ENCODE data around the gene RTP5.

Gene RTP5

DNA sequence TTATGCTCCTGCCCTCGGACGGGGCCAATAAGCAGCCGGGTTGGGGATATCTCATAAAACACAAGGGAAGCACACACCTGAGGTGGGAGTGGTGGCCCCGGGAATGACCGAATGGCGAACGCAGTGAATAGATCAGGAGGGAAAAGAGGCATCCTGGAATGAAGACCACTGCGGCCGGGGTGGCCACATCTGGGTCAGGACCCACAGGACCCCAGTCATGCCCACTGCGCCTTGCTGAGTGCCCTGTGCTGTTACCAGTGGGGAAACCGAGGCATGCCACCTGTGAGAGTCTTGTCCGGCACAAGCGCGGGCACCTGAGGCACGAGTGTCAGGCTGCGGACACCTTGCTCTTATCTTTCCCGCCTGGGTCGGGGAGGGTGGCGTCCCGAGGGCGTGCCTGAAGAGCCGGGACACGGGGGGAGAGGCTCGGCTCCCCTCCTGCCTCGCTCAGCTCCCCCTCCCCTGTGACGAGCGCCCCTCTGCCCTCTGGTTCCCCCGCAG lies 12.4 kb upstream of the RTP5 start:
- H3K4me3 ChIP-seq (ENCODE audit: low read depth, low read length): no peak overlapping the region

DNA sequence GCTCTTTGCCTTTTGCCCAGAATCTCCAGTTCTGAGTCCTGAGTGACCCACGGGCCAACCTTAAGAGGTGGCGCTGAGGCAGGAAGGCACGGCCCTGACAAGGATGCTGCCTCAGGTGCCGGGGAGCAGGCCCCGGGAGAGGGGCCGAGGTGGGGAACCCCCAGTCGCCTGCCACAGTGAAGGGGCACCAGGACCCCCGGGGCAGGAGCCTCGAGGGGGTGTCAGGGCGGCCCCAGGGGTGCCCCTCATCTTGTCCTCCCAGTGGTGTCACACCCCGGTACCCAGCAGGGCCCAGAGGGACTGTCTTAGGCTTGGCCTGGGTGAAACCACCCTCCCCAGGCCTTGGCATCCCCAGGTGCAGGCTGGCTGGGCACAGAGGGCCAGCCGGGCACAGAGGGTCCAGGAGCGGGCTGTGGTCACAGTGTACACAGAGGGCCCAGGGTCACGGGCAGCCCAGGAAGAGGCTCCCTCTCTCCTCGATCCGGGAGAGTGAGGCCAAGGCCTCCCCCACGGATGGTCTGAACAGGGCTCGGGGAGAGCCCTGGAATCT lies 11.9 kb upstream of the RTP5 start:
- H3K4me3 ChIP-seq (ENCODE audit: low read depth, low read length): no peak overlapping the region

DNA sequence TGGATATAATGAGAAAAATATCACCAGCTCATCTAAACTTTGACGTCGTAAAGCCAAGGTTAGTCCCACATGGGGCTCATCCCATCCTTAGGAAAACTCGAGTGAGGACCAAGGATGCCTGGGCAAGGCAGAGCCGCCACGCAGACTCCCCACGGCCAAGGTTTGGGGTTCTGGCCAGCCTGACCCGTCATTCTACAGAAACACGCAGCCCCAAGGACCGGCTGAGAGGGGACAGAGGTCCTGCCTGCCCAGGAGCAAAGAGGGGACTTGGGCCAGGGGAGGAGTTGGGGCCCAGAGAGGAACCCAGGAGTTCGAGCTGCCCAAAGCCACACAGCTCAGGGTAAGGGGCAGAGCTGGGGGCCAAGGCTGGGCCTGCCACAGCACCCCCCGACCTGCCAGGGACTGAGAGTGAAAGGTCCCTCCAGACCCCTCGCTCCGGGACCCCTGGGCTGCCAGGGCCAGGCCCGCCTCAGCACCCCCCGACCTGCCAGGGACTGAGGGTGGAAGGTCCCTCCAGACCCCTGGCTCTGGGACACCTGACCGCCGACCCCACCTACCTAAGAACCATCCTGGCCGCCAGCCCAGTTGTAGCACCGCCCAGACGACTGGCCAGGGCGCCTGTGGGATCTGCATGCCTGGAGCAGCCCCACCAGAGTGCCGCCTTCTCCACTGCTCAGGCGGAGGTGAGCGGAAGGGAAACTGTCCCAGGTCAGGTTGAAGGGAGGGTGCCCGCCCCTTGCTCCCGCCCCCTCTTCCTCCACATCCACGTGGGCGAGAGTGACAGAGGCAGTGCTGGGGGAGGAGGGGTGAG lies 11.1 kb upstream of the RTP5 start, which contains the start of gene PDCD1:
TSS of gene PDCD1 (minus strand) at position 689 of the 811 bp plus-strand sequence. CDS start at position 633, 56 bp downstream.
- H3K4me3 ChIP-seq (ENCODE audit: low read depth, low read length): no peak within 1 kb of the TSS

DNA sequence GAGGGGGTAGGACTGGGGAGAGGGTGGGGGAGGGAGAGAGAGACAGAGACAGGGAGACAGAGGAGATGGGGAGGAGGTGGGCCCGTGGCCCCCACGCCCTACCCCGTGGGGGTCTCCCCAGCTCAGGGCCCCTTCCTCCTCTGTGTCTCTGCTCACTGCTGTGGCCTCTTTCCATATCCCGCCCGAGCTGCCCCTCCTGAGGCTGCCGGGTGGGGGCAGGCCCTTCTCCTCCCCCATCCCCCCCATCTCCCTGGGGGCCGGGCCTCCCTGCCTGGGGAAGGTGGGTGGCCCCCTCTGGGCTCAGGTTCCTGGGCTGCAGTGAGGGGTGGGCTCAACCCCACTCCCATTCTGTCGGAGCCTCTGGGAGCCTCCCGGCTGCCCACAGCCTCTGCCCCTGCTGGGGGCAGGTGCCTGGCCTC lies 10.5 kb upstream of the RTP5 start:
- H3K4me3 ChIP-seq (ENCODE audit: low read depth, low read length): no peak overlapping the region

DNA sequence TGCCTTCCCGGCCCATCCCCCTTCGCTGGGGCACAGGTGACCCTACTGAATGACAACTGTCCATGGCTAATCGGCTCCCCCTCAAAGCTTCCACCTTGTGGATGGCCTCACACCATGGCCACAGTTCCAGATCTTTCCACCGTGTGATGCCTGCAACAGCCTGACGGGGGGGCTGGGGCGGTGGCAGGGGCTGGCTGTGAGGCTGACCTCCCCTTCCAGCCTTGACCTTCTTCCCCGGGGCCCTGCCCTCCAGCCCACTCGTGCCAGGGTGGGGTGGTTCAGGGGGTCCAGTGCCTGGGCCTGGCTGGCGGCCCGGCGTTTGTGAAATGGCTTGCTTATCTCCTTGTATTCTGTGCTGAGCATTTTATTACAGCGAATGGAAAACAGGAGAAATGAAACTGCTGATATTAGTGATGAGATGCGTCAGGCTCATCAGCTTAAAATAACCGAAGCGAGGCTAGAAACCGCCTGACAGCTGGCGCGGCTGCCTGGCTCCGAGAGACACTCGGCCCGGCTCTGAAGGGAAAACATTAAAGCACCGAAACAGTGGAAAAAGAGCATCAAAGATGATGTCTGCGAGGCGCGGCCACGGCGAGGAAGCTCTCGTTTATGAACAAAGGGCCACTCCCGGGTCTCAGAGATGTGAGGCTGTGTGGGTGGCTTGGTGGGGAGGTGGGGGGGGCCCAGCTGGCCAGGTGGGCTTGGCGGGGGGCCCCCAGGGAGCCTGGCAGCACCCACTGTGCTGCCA lies 9.9 kb upstream of the RTP5 start:
- H3K4me3 ChIP-seq (ENCODE audit: low read depth, low read length): no peak overlapping the region

DNA sequence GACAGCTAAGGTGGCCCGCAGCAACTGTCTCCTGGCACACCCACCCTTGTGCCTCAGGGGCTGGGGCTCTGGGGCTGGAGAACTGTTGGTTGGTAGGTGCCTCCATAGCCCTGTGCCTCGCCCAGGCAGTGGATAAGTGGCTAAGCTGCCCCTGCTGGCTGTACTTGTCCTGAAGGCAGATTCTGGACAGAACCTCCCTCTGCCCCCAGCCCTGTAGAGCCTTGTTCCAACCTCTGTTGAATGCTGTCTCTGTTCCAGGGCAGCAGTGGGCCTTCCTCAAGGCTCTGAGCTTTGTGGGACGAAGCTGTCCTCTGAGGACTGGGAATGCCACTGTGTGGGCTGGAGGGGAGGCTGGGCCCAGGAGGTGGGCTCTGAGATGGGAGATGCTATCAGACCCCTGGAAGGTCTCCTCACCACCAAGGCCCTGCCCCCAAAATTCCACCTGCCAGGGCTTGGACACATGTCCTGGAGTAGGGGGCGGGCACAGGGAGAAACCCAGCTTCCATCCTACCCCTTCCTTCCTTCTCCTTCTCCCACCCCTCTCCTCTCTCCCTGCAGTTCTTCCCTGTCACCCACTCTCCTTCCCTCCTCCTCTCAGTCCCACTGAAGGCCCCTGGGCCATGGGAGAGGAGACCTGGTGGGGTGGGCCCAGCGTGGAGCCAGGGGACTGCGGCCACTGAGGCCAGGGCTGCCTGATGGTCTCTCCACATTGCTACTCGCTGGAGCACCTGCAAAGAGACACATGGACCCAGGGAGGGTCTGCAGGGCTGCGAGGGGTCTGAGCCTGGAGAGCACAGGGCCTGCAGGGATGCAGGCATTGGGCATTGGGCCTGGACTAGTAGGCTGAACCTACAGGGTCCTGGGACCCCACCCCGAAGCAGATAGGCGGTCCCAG lies 9.1 kb upstream of the RTP5 start:
- no peak overlapping the region for H3K4me3 ChIP-seq (ENCODE audit: low read depth, low read length)

DNA sequence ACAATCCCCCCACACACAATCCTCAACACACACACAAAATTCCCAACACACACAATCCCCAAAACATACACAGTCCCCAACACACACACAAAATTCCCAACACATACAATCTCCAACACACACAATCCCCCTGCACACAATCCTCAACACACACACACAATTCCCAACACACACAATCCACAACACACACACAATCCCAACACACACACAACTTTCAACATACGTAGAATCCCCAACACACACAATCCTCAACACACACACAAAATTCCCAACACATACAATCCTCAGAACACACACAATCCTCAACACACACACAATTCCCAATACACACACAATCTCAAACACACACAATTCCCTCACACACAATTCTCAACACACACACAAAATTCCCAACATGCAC lies 8.3 kb upstream of the RTP5 start:
- H3K4me3 ChIP-seq (ENCODE audit: low read depth, low read length): no peak overlapping the region

DNA sequence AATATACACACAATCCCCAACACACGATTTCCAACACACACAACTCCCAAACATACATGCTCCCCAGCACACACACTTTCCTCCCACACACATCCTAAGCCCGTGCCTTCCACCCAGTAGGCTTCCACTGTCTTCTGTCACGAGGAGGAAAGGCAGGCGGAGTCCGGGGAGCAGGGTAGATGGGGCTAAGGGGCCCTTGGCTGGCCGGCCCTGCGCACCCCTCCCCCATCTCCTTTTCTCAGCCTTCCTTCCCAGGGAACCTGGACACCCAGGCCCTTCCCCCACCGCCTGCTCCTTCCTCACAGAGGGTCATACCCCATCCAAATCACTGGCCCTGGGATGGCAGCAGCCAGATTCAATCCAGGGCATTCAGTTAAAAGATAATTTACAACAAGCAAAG lies 7.4 kb upstream of the RTP5 start:
- H3K4me3 ChIP-seq (ENCODE audit: low read depth, low read length): no peak overlapping the region

DNA sequence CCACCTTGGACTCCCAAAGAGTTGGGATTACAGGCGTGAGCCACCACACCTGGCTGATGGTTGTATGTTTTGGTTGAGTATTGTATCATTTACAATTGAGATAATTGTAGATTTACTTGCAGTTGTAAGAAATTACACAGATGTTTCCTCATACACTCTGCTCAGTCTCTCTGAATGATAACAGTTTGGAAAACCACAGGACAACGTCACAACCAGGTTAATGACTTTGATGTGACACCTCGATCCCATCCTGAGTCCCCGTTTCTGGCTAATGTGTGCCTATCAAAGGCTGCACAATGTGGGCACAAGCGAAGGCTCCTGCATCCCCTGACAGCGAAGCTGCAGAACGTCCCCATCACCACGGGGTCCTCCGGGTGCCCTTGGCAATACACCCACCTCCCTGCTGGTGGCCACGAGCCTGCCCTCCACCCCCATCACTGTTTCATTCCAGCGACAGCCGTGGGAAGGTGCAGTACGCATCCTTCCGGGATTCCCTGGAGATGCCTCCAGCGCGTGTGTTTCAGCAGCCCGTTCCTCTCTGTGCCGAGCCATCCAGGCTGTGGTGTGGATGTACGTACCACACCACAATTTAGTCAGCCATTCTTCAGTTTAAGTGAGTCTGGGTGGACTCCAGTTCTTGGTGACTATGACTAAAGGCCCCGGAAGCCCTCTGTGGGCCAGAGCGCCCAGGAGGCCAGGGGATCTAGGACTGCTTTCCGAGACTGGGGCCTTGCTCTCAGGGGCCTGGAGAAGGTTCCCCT lies 6.6 kb upstream of the RTP5 start:
- no peak overlapping the region for H3K4me3 ChIP-seq (ENCODE audit: low read depth, low read length)

DNA sequence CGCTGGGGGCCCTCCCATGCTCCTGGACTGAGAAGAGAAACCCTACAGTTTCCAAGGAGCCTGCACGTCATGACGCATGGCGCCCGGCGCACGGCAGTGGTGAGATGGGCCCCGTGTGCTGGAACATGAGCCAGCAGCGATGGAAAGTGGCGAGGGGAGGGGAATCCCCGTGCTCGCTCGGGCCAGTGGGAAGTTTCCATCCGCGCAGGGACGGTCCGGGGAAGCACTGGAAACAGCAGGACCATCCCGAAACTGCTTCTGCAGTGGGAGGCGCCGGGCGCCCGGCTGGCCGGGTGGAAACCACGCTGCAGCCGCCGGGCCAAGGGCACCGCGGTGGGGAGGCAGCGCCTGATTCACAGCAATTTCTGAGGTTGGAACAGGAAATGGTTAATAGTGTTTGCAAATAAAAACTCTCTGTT lies 6.0 kb upstream of the RTP5 start:
- no peak overlapping the region for H3K4me3 ChIP-seq (ENCODE audit: low read depth, low read length)

DNA sequence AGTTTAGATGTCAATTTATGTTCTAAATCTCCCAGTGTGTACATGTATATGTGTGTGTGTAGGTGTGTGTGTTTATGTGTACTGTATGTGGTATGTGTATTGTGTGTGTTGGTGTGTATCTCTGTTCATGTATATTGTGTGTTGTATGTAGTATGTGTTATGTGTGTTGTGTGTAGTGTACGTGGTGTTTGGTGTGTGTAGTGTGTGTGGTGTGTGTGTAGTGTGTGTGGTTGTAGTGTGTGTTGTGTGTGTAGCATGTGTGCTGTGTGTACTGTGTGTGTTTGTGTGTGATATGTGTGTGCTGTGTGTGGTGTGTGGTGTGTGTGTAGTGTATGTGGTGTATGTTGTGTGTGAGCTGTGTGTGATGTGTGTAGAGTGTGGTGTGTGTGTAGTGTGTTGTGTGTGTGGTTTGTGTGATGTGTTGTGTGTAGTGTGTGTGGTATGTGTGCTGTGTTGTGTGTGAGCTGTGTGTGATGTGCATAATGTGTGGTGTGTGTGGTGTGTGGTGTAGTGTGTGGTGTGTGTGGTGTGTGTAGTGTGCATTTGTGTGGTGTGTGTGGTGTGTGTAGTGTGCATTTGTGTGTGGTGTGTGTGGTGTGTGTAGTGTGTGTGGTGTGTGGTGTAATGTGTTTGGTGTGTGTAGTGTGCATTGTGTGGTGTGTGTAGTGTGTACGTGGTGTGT lies 5.2 kb upstream of the RTP5 start:
- no peak overlapping the region for H3K4me3 ChIP-seq (ENCODE audit: low read depth, low read length)

DNA sequence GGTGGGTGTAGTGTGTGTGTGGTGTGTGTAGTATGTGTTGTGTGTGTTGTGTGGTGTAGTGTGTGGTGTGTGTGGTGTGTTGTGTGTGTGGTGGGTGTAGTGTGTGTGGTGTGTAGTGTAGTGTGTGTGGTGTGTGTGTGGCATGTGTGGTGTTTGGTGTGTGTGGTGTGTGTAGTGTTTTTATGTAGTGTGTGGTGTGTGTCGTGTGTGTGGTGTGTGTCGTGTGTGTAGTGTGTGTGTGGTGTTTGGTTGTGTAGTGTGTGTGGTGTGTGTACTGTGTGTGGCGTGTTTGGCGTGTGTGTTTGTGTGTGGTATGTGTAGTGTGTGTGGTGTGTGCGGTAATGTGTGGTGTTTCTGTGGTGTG lies 4.7 kb upstream of the RTP5 start:
- no peak overlapping the region for H3K4me3 ChIP-seq (ENCODE audit: low read depth, low read length)

DNA sequence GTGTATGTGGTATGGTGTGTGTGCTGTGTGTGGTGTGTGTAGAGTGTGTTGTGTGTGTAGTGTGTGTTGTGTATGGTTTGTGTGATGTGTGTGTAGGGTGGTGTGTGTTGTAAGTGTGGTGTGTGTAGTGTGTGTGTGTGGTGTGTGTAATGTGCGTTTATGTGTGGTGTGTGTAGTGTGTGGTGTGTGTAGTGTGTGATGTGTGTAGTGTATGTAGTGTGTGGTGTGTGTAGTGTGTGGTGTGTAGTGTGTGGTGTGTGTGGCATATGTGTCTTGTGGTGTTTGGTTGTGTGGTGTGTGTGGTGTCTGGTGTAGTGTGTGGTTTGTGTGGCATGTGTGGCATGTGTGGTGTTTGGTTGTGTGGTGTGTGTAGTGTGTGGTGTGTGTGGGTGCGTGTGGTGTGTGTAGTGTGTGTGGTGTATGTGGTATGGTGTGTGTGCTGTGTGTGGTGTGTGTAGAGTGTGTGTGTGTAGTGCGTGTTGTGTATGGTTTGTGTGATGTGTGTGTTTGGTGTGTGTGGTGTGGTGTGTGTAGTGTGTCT lies 4.0 kb upstream of the RTP5 start:
- H3K4me3 ChIP-seq (ENCODE audit: low read depth, low read length): no peak overlapping the region

DNA sequence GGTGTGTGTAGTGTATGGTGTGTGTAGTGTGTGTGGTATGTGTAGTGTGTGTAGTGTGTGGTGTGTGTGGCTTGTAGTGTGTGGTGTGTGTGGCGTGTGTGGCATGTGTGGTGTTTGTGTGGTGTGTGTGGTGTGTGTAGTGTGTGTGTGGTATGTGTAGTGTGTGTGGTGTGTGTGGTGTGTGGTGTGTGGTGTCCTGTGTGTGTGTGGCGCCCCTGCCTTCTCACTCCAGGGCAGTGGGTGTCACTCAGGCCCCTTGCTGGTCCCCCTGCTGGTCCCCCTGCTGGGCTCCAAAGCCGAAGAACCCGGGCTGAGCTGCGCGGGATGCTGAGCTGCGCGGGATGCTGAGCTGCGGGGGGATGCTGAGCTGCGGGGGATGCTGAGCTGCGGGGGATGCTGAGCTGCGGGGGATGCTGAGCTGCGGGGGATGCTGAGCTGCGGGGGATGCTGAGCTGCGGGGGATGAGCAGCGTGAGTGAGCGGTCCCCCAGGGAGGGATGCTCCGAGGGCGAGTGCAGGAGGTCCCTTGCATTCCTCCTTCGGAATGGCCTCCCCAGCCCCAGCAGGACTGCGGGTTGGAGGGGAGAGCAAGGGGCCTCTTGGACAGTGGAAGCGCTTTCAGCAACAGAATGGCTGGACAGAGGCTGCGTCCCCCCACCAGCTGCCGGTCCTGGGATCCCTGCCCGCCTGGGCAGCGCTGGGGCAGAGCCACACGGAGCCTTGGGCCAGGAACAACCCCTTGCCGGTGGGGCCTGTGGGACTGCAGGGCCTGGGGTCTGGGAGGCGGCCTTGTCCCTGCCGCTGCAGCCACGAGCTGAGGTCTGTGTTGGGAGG lies 3.4 kb upstream of the RTP5 start:
- no peak overlapping the region for H3K4me3 ChIP-seq (ENCODE audit: low read depth, low read length)

DNA sequence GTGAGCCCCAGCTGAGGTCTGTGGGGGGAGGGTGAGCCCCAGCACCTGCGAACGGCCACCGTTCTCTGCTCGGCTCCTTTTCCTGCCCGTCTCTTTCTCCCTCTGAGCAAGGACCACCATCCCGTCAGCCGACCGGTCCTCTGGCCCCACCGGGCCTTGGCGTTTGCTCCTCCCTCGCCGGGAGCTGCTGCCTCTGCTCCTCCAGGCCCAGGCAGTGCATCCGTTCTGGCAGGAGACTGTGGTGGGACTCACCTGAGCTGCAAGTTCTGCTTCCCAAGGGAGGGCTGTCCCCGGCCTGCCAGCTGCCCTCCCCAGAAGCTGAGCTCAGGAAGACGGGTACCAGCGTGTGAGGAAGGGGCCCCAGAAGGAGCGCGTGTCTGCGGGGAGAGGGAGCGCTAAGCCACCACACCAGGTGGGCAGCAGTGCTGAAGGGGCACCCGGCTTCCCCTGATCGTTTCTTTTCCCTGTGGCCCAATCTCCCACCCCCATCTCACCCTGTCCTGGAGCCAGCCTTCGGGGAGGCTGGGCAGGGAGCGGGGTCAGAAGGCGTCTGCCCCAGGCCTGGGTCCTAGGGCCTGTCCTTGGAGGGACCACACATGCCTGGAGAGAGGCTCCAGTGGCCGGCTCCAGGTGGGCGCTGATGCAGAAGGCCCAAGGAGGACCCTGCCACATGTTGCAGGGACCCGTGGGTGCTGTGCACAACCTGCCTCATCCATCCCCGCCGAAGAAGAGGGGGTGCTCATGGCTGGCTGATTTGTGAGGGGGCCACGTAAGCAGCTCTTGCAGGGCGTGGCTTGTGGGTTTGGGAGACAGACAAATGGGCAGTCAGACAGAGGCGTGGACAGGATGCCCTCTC lies 2.5 kb upstream of the RTP5 start:
- no peak overlapping the region for H3K4me3 ChIP-seq (ENCODE audit: low read depth, low read length)

DNA sequence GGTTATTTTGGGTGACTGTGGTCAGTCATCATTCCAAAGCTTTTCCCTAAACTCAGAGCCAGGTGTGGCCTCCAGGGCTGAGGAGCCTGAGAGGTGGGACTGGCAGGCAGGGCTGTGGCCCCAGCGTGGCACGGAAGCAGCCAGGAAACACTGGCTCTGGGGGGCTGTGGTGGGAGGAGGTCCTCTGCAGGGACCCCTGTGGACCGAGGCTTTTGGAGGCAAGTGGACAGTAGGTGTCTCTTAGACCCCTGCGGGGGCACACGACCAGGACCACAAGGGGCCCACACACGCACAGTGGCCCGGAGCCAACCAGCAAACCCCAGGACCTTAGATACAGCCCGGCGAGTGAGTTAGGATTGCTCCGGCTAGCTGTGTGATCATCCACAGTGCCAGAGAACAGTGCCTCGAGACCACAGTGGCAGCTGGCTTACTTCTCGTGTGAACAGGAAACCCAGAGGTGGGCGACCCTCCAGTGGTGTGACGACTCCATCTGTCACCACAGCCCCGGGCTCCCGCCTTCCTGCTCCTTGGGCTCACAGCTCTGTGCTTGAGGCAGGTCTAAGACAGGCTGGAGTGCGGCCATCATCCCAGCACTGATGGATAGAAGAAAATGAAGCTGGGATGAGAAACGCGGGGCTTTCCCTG lies 1.6 kb upstream of the RTP5 start:
- H3K4me3 ChIP-seq (ENCODE audit: low read depth, low read length): no peak overlapping the region

DNA sequence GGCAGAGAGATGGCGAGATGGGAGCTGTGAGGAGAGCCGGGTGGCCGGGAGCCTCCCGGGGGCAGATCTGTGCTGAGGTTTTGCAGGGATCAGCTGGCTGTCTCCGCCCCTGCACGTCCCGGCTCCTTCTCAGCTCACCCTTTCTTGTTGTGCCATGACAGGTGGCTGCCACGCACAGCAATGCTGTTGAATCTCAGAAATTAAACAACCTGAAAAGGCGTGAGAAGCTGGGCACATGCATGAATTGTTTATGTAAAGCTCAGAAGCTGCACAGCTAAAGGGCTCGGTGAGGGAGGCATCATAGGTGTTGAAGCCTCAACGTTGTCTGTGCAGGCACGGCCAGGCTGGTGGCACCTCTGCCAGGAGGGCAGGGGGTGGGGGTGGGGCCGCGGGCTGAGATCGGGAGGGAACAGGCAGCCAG lies 858 bp upstream of the RTP5 start:
- no peak overlapping the region for H3K4me3 ChIP-seq (ENCODE audit: low read depth, low read length)
